Nephron progenitor cell (in vitro differentiated cells): Measurements from ENCODE around the gene MLN.

ENCODE experiments used
- DNase-seq: peaks from one replicate; pipeline ENCODE4 v3.0.0; 2021
- H3K27ac Mint-ChIP-seq: 2 replicates; pipeline ENCODE4 v1.8.0; 2021; ENCODE audit warnings: mild to moderate bottlenecking, moderate library complexity, mixed read lengths
- H3K27me3 Mint-ChIP-seq: 2 replicates; pipeline ENCODE4 v1.8.0; 2021; ENCODE audit warnings: mild to moderate bottlenecking, low read depth, mixed read lengths; ENCODE audit not compliant: poor library complexity
- H3K36me3 Mint-ChIP-seq: 2 replicates; pipeline ENCODE4 v1.8.0; 2021; ENCODE audit warnings: low read depth, mixed read lengths
- H3K4me1 Mint-ChIP-seq: 2 replicates; pipeline ENCODE4 v1.8.0; 2021; ENCODE audit warnings: mixed read lengths
- H3K4me3 Mint-ChIP-seq: 2 replicates; pipeline ENCODE4 v1.8.0; 2021; ENCODE audit warnings: mild to moderate bottlenecking, moderate library complexity, mixed read lengths
- H3K9me3 Mint-ChIP-seq: 2 replicates; pipeline ENCODE4 v1.8.0; 2021; ENCODE audit warnings: mild to moderate bottlenecking, moderate library complexity, mixed read lengths
- CTCF ChIP-seq: fragments of 200-600 bp; sonication (generic); IDR thresholded peaks from 2 replicates; pipeline ENCODE4 v1.5.0; 2021; ENCODE audit warnings: antibody characterized with exemption

The MLN gene

GRCh38 chr6:33848484-33848883 lies 44.7 kb upstream of the MLN start:
- H3K27me3 Mint-ChIP-seq = peaks cover 9% of the 10 kb centered on the region
- H3K27ac Mint-ChIP-seq = no peak overlapping the region
- no peak overlapping the region for H3K4me3 Mint-ChIP-seq
- no peak for DNase-seq
- peaks cover 55% of the 10 kb centered on the region for H3K4me1 Mint-ChIP-seq
- no peaks in the 10 kb centered on the region for H3K36me3 Mint-ChIP-seq
- H3K9me3 Mint-ChIP-seq = no peaks in the 10 kb centered on the region
- no peak for TF ChIP-seq CTCF

GRCh38 chr6:33847867-33848266 lies 44.1 kb upstream of the MLN start:
- Mint-ChIP-seq H3K4me3 (no peak overlapping the region), H3K27ac (no peak overlapping the region), H3K27me3 (peaks cover 8% of the 10 kb centered on the region), H3K9me3 (no peaks in the 10 kb centered on the region), H3K36me3 (no peaks in the 10 kb centered on the region), H3K4me1 (peaks cover 62% of the 10 kb centered on the region)
- TF ChIP-seq CTCF = no peak
- no peak for DNase-seq

GRCh38 chr6:33847078-33847477 lies 43.3 kb upstream of the MLN start:
- Mint-ChIP-seq H3K4me3 (no peak overlapping the region), H3K27me3 (peaks cover 8% of the 10 kb centered on the region)

GRCh38 chr6:33846226-33846625 lies 42.4 kb upstream of the MLN start:
- no peak for TF ChIP-seq CTCF
- Mint-ChIP-seq H3K4me1 (peaks cover 69% of the 10 kb centered on the region), H3K27ac (no peak overlapping the region), H3K27me3 (peaks cover 8% of the 10 kb centered on the region), H3K36me3 (no peaks in the 10 kb centered on the region), H3K4me3 (no peak overlapping the region), H3K9me3 (no peaks in the 10 kb centered on the region)
- no peak for DNase-seq

More at GRCh38 chr6:33847078-33847477, 43.3 kb upstream of the MLN start:
- Mint-ChIP-seq H3K36me3 (no peaks in the 10 kb centered on the region), H3K9me3 (no peaks in the 10 kb centered on the region), H3K27ac (no peak overlapping the region), H3K4me1 (peaks cover 69% of the 10 kb centered on the region)
- TF ChIP-seq CTCF = no peak
- no peak for DNase-seq

- peaks cover 8% of the 10 kb centered on the region for H3K27me3 Mint-ChIP-seq
- no peak for TF ChIP-seq CTCF
- H3K9me3 Mint-ChIP-seq = no peaks in the 10 kb centered on the region
- no peak overlapping the region for H3K4me3 Mint-ChIP-seq
- no peak for DNase-seq
- no peak overlapping the region for H3K27ac Mint-ChIP-seq
- peaks cover 69% of the 10 kb centered on the region for H3K4me1 Mint-ChIP-seq
- H3K36me3 Mint-ChIP-seq = no peaks in the 10 kb centered on the region
Observed at GRCh38 chr6:33845031-33845745, 41.4 kb upstream of the MLN start.
